PC-9 (cell line): ENCODE data around the gene RAB37.

Experiments used
- EZH2 ChIP-seq: fragments of 200-600 bp; sonication (generic); IDR thresholded peaks from 2 replicates; pipeline ENCODE4 v1.8.0; 2017; ENCODE audit warnings: antibody characterized with exemption, low read depth
- TF ChIP-seq, protein P1 (sequence below): fragments of 200-600 bp; sonication (generic); conservative IDR thresholded peaks from 2 replicates; pipeline ENCODE4 v1.6.1; 2017; ENCODE audit warnings: mixed run types, antibody characterized with exemption, mild to moderate bottlenecking, moderate library complexity

- TF ChIP-seq, protein P1, sequence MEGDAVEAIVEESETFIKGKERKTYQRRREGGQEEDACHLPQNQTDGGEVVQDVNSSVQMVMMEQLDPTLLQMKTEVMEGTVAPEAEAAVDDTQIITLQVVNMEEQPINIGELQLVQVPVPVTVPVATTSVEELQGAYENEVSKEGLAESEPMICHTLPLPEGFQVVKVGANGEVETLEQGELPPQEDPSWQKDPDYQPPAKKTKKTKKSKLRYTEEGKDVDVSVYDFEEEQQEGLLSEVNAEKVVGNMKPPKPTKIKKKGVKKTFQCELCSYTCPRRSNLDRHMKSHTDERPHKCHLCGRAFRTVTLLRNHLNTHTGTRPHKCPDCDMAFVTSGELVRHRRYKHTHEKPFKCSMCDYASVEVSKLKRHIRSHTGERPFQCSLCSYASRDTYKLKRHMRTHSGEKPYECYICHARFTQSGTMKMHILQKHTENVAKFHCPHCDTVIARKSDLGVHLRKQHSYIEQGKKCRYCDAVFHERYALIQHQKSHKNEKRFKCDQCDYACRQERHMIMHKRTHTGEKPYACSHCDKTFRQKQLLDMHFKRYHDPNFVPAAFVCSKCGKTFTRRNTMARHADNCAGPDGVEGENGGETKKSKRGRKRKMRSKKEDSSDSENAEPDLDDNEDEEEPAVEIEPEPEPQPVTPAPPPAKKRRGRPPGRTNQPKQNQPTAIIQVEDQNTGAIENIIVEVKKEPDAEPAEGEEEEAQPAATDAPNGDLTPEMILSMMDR, result no peak
- no peak for TF ChIP-seq EZH2
Observed at GRCh38 chr17:74785981-74786360, 48.9 kb downstream of the RAB37 start.
